HG02870 (cell line): ENCODE measurements around the gene ERC2.
"Not testable (repeated sequence)": the region's sequence is repeated elsewhere in the genome, so short reads cannot be mapped to it uniquely, and the experiment has no call there.

Source experiments
- ATAC-seq: cut with Tn5 transposase; IDR thresholded peaks from one replicate; pipeline ENCODE4 v1.9.1; 2021; ENCODE audit warnings: mild to moderate bottlenecking, moderate library complexity; ENCODE audit not compliant: unreplicated experiment

ERC2 gene

GRCh38 chr3:55521738-55522421 lies 946.4 kb downstream of the ERC2 start:
- ATAC-seq = no peak

GRCh38 chr3:55521064-55521737 lies 947.1 kb downstream of the ERC2 start:
- no peak for ATAC-seq

GRCh38 chr3:55519019-55519418 lies 949.2 kb downstream of the ERC2 start:
- no peak for ATAC-seq

GRCh38 chr3:55518451-55518850 lies 949.8 kb downstream of the ERC2 start:
- no peak for ATAC-seq

- ATAC-seq = no peak
Observed at GRCh38 chr3:55516392-55517030, 951.8 kb downstream of the ERC2 start.

GRCh38 chr3:55515550-55516246 lies 952.6 kb downstream of the ERC2 start:
- no peak for ATAC-seq

GRCh38 chr3:55514962-55515361 lies 953.3 kb downstream of the ERC2 start:
- no peak for ATAC-seq

GRCh38 chr3:55512571-55513343 lies 955.5 kb downstream of the ERC2 start:
- ATAC-seq = no peak

- no peak for ATAC-seq
Observed at GRCh38 chr3:55511895-55512570, 956.2 kb downstream of the ERC2 start.

GRCh38 chr3:55508335-55508734 lies 959.9 kb downstream of the ERC2 start:
- ATAC-seq = no peak

GRCh38 chr3:55507808-55508207 lies 960.5 kb downstream of the ERC2 start:
- no peak for ATAC-seq

- ATAC-seq = no peak
Observed at GRCh38 chr3:55505776-55506175, 962.5 kb downstream of the ERC2 start.

GRCh38 chr3:55505102-55505501 lies 963.2 kb downstream of the ERC2 start:
- not testable (repeated sequence) for ATAC-seq

- ATAC-seq = no peak
Observed at GRCh38 chr3:55501905-55502304, 966.4 kb downstream of the ERC2 start.

GRCh38 chr3:55500555-55501330 lies 967.5 kb downstream of the ERC2 start:
- ATAC-seq = no peak

- no peak for ATAC-seq
Observed at GRCh38 chr3:55498520-55498919, 969.7 kb downstream of the ERC2 start.

- no peak for ATAC-seq
Observed at GRCh38 chr3:55497250-55497649, 971.0 kb downstream of the ERC2 start.

GRCh38 chr3:55494976-55495375 lies 973.3 kb downstream of the ERC2 start:
- no peak for ATAC-seq

- ATAC-seq = no peak
Observed at GRCh38 chr3:55492976-55493375, 975.3 kb downstream of the ERC2 start.
